ENCODE data around the gene HOXB8. TPM values are rescaled to one million over a fixed set of nuclear protein-coding genes. Genes with fewer than 3 reads are reported as not detected.

Gene HOXB8
- total RNA-seq, 1 experiment from 2014 or later, result 45.9 TPM

DNA sequence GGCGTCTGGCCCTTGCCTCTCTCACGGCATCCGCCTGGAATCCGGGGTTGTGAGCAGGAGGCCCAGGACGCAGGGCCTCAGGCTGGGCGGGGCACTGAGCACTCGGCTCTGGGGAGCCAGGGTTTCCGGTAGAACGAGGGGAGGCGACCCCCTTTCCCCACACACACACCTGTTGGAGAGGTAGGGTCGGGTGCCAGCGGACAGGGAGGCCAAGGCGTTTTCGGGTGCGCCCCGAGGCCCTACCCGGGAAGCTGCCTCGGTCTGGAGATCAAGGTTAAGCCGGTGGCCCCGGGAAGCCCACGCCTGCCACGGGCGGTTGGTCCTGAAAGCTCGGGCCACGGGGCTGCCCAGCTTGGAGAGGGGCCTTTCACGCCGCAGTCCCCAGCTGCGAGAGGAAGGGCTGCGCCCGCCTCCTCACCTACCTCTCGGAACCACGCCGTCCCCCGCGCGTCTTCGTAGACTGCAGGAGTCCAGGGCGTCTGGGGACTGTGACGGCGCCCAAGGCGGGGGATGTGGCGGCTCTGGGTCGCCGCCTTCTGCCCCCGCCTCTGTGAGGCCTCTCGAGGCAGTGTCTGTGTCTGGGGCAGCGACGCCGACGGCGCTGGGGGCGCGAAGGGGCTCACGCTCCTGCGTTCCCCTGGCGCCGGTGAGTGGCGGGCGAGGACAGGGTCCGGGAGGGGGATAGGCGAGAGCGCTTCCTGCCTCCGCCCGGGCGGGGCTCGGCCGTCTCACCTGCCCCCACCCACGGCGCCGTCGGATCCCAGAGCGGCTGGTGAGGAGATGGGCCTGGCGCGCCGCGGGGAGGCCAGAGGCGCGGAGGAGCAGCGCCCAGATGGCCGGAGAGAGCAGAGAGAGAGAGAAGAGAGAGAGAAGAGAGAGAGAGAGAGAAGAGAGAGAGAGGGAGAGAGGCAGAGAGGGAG, 31.4 kb upstream of the HOXB8 start:
- Histone ChIP-seq H3K27ac (ENCODE audit: low read length) (peak overlapping the region; percentile 99), H3K4me3 (ENCODE audit: low read depth in 2 of 2, low read length in 2 of 2) (peak overlapping the region; percentile 74 to 76), H3K4me1 (ENCODE audit: control insufficient read depth, insufficient read depth, low read length) (peaks cover 25% of the 10 kb centered on the region), H3K9me3 (ENCODE audit: control insufficient read depth, insufficient read depth, low read depth, low read length) (no peaks in the 10 kb centered on the region), H3K27me3 (ENCODE audit: control insufficient read depth, insufficient read depth, low read length) (no peaks in the 10 kb centered on the region), H3K36me3 (ENCODE audit: control insufficient read depth, insufficient read depth, low read length) (peaks cover 9% of the 10 kb centered on the region; the same call in 1 of the 2 replicates)
- in situ Hi-C loops (cut with HindIII; ENCODE audit: low pct_unique_long_range_greater_than_20kb, low sequenced_read_pairs) (no loop called here), intact Hi-C loops (cut with micrococcal nuclease; ENCODE audit: unreplicated experiment) (no loop called here)
- POLR2A ChIA-PET, result interaction anchor here (0.7 kb wide), 1 partner anchor 39 kb away, joined by 6 read pairs; no protein-coding TSS in a partner anchor
- DNase-seq (ENCODE audit: low read depth, low spot score) (no peak), ATAC-seq (peak; percentile 89)
- CTCF ChIA-PET, result interaction anchor here (0.9 kb wide), 1 partner anchor 34 kb away, joined by 5 read pairs; no protein-coding TSS in a partner anchor
- BruUV-seq (replicated peaks), result no TSS peak
- TF ChIP-seq POLR2AphosphoS5 (IDR thresholded peaks at IDR 0.05; ENCODE audit: low read depth, low read length) (peak; percentile 45), SIN3A (IDR thresholded peaks at IDR 0.05; ENCODE audit: borderline replicate concordance, insufficient read depth, low read depth, low read length) (peak; percentile 72; the same call in 1 of the 2 replicates), TCF7L2 (IDR thresholded peaks at IDR 0.05; ENCODE audit: low read depth, low read length) (peak; percentile 95)
- TF ChIP-seq, protein P1, sequence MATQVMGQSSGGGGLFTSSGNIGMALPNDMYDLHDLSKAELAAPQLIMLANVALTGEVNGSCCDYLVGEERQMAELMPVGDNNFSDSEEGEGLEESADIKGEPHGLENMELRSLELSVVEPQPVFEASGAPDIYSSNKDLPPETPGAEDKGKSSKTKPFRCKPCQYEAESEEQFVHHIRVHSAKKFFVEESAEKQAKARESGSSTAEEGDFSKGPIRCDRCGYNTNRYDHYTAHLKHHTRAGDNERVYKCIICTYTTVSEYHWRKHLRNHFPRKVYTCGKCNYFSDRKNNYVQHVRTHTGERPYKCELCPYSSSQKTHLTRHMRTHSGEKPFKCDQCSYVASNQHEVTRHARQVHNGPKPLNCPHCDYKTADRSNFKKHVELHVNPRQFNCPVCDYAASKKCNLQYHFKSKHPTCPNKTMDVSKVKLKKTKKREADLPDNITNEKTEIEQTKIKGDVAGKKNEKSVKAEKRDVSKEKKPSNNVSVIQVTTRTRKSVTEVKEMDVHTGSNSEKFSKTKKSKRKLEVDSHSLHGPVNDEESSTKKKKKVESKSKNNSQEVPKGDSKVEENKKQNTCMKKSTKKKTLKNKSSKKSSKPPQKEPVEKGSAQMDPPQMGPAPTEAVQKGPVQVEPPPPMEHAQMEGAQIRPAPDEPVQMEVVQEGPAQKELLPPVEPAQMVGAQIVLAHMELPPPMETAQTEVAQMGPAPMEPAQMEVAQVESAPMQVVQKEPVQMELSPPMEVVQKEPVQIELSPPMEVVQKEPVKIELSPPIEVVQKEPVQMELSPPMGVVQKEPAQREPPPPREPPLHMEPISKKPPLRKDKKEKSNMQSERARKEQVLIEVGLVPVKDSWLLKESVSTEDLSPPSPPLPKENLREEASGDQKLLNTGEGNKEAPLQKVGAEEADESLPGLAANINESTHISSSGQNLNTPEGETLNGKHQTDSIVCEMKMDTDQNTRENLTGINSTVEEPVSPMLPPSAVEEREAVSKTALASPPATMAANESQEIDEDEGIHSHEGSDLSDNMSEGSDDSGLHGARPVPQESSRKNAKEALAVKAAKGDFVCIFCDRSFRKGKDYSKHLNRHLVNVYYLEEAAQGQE (IDR thresholded peaks at IDR 0.05; ENCODE audit: insufficient read depth in 1 of 2, low read depth in 2 of 2, low read length in 1 of 2), result 0 out of 4 replicates have a peak, but pooled peaks of 1 of the 2 experiments have one; percentile 16
- TF ChIP-seq, protein P2, sequence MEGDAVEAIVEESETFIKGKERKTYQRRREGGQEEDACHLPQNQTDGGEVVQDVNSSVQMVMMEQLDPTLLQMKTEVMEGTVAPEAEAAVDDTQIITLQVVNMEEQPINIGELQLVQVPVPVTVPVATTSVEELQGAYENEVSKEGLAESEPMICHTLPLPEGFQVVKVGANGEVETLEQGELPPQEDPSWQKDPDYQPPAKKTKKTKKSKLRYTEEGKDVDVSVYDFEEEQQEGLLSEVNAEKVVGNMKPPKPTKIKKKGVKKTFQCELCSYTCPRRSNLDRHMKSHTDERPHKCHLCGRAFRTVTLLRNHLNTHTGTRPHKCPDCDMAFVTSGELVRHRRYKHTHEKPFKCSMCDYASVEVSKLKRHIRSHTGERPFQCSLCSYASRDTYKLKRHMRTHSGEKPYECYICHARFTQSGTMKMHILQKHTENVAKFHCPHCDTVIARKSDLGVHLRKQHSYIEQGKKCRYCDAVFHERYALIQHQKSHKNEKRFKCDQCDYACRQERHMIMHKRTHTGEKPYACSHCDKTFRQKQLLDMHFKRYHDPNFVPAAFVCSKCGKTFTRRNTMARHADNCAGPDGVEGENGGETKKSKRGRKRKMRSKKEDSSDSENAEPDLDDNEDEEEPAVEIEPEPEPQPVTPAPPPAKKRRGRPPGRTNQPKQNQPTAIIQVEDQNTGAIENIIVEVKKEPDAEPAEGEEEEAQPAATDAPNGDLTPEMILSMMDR (IDR thresholded peaks at IDR 0.05), result no peak

DNA sequence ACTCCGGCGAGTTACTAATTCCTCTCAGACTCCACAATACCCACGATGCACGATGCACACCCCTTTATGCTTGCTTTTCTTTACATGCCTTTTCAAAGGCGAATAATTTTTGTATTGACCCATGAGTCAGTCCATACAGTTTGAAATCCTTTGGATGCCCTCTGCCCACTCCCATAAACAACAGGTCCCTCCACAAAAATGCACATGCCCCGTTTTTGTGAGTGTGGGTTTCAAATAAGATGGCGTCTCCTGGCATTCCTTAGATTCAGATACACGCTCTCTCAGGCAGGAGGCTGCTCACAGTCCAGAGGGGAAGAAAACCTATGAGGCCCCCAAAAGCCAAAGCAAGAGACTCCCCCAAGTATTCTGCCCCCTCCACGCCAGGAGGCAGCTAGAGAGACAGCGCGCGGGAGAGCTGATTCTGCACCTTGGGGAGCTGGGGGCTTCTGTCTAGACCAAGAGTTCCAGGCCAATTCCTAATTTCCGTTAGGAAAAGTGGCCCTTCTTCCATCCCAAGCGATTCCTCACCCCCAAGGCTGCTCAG, 30.6 kb upstream of the HOXB8 start:
- H3K9me3 ChIP-seq (ENCODE audit: control insufficient read depth, insufficient read depth, low read depth, low read length), result no peaks in the 10 kb centered on the region
- intact Hi-C loops (cut with micrococcal nuclease; ENCODE audit: unreplicated experiment), result no loop called here
- DNase-seq (ENCODE audit: low read depth, low spot score) (no peak), ATAC-seq (no peak)
- ChIA-PET POLR2A (no interaction called here), CTCF (interaction anchor here (0.9 kb wide), 1 partner anchor 33 kb away, joined by 5 read pairs; no protein-coding TSS in a partner anchor)
- in situ Hi-C loops (cut with HindIII; ENCODE audit: low pct_unique_long_range_greater_than_20kb, low sequenced_read_pairs), result no loop called here
- BruUV-seq (replicated peaks), result no TSS peak
- peaks cover 9% of the 10 kb centered on the region; the same call in 1 of the 2 replicates for H3K36me3 ChIP-seq (ENCODE audit: control insufficient read depth, insufficient read depth, low read length)
- peak overlapping the region; percentile 99 for H3K27ac ChIP-seq (ENCODE audit: low read length)
- no peaks in the 10 kb centered on the region for H3K27me3 ChIP-seq (ENCODE audit: control insufficient read depth, insufficient read depth, low read length)
- TF ChIP-seq, protein P2 (IDR thresholded peaks at IDR 0.05), result no peak
- TF ChIP-seq, protein P1 (IDR thresholded peaks at IDR 0.05; ENCODE audit: insufficient read depth in 1 of 2, low read depth in 2 of 2, low read length in 1 of 2), result no peak
- TF ChIP-seq SIN3A (IDR thresholded peaks at IDR 0.05; ENCODE audit: borderline replicate concordance, insufficient read depth, low read depth, low read length) (no peak), TCF7L2 (IDR thresholded peaks at IDR 0.05; ENCODE audit: low read depth, low read length) (no peak), POLR2AphosphoS5 (IDR thresholded peaks at IDR 0.05; ENCODE audit: low read depth, low read length) (no peak)
- H3K4me1 ChIP-seq (ENCODE audit: control insufficient read depth, insufficient read depth, low read length), result peaks cover 25% of the 10 kb centered on the region
- peak overlapping the region; percentile 74 to 76 for H3K4me3 ChIP-seq (ENCODE audit: low read depth in 2 of 2, low read length in 2 of 2)
